H1 (cell line): Measurements from ENCODE around the gene POLN.

ENCODE experiments used
- ATF2 ChIP-seq: IDR thresholded peaks from 2 replicates; pipeline ENCODE4 v1.6.1; 2012; ENCODE audit warnings: low read length, inconsistent platforms
- CEBPB ChIP-seq: IDR thresholded peaks from 2 replicates; pipeline ENCODE4 v1.6.1; 2012; ENCODE audit warnings: low read depth, low read length
- CHD1 ChIP-seq: IDR thresholded peaks from 2 replicates; pipeline ENCODE4 v1.6.1; 2012; ENCODE audit warnings: low read depth, low read length, improper control_type of control experiment
- CTCF ChIP-seq, 3 experiments: IDR thresholded peaks; 1 replicate in 2 of 3; 2 replicates in 1 of 3; pipeline versions ENCODE4 v1.5.1 to v1.6.1; 2011; ENCODE audit warnings: low read length in 3 of 3, mild to moderate bottlenecking in 3 of 3, inconsistent platforms in 2 of 3, low read depth in 1 of 3, moderate library complexity in 1 of 3; ENCODE audit not compliant: insufficient read depth in 1 of 3; ENCODE audit errors: control extremely low read depth in 1 of 3
- GTF2F1 ChIP-seq: IDR thresholded peaks from 2 replicates; pipeline ENCODE4 v1.6.1; 2012; ENCODE audit warnings: low read depth, low read length, improper control_type of control experiment, borderline replicate concordance
- POLR2A ChIP-seq, 2 experiments: IDR thresholded peaks; 1 replicate in 1 of 2; 2 replicates in 1 of 2; pipeline ENCODE4 v1.6.1; 2011; ENCODE audit warnings: low read depth in 2 of 2, low read length in 2 of 2, mild to moderate bottlenecking in 2 of 2; ENCODE audit errors: control extremely low read depth in 1 of 2
- RAD21 ChIP-seq, 2 experiments: IDR thresholded peaks in 1 of 2; conservative IDR thresholded peaks in 1 of 2; 2 replicates each; pipeline ENCODE4 v1.6.1; 2011; ENCODE audit warnings: low read depth in 2 of 2, low read length in 2 of 2, improper control_type of control experiment in 1 of 2, inconsistent platforms in 1 of 2, mild to moderate bottlenecking in 1 of 2, moderate library complexity in 1 of 2
- RBBP5 ChIP-seq: IDR thresholded peaks from 2 replicates; pipeline ENCODE4 v1.7.1; 2012; ENCODE audit warnings: low read depth, mild to moderate bottlenecking, inconsistent platforms, low read length, moderate library complexity, borderline replicate concordance
- RFX5 ChIP-seq: IDR thresholded peaks from 2 replicates; pipeline ENCODE4 v1.6.1; 2011; ENCODE audit warnings: low read depth, low read length, improper control_type of control experiment, borderline replicate concordance
- RNF2 ChIP-seq: fragments of 200-900, 300-1000 bp; sonication (generic); IDR thresholded peaks from 2 replicates; pipeline ENCODE4 v1.7.1; 2016; ENCODE audit warnings: borderline replicate concordance, low read depth, mild to moderate bottlenecking, antibody characterized with exemption, low read length; ENCODE audit not compliant: poor library complexity, severe bottlenecking; ENCODE audit errors: missing control alignments
- SRF ChIP-seq: IDR thresholded peaks from 2 replicates; pipeline ENCODE4 v1.6.1; 2011; ENCODE audit warnings: mild to moderate bottlenecking, low read depth, low read length, moderate library complexity
- USF2 ChIP-seq: IDR thresholded peaks from 2 replicates; pipeline ENCODE4 v1.6.1; 2011; ENCODE audit warnings: low read length, improper control_type of control experiment
- ZNF274 ChIP-seq: IDR thresholded peaks from 2 replicates; pipeline ENCODE4 v1.7.0; 2012; ENCODE audit warnings: low read length, borderline replicate concordance; ENCODE audit errors: extremely low read depth
- TF ChIP-seq, protein P1 (sequence below): IDR thresholded peaks from 2 replicates; pipeline ENCODE4 v1.6.1; 2012; ENCODE audit warnings: inconsistent platforms

GRCh38 chr4:2024683-2025082, 217.2 kb downstream of the POLN start:
- TF ChIP-seq POLR2A (IDR thresholded peaks at IDR 0.05; ENCODE audit: control extremely low read depth in 1 of 2, low read depth in 2 of 2, low read length in 2 of 2) (no peak), CTCF (IDR thresholded peaks at IDR 0.05; ENCODE audit: control extremely low read depth in 1 of 3, insufficient read depth in 1 of 3, low read depth in 1 of 3, low read length in 3 of 3) (no peak), CEBPB (no peak), RNF2 (no peak), CHD1 (no peak), ATF2 (no peak), ZNF274 (no peak), SRF (no peak), USF2 (no peak), RFX5 (no peak), RAD21 (IDR thresholded peaks at IDR 0.05 in 1 of 2, conservative IDR thresholded peaks at IDR 0.05 in 1 of 2; ENCODE audit: low read depth in 2 of 2, low read length in 2 of 2) (no peak), GTF2F1 (no peak), RBBP5 (no peak)
- TF ChIP-seq, protein P1, sequence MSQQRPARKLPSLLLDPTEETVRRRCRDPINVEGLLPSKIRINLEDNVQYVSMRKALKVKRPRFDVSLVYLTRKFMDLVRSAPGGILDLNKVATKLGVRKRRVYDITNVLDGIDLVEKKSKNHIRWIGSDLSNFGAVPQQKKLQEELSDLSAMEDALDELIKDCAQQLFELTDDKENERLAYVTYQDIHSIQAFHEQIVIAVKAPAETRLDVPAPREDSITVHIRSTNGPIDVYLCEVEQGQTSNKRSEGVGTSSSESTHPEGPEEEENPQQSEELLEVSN, result no peak
